ENCODE results near the gene FGFR3.

DNA sequence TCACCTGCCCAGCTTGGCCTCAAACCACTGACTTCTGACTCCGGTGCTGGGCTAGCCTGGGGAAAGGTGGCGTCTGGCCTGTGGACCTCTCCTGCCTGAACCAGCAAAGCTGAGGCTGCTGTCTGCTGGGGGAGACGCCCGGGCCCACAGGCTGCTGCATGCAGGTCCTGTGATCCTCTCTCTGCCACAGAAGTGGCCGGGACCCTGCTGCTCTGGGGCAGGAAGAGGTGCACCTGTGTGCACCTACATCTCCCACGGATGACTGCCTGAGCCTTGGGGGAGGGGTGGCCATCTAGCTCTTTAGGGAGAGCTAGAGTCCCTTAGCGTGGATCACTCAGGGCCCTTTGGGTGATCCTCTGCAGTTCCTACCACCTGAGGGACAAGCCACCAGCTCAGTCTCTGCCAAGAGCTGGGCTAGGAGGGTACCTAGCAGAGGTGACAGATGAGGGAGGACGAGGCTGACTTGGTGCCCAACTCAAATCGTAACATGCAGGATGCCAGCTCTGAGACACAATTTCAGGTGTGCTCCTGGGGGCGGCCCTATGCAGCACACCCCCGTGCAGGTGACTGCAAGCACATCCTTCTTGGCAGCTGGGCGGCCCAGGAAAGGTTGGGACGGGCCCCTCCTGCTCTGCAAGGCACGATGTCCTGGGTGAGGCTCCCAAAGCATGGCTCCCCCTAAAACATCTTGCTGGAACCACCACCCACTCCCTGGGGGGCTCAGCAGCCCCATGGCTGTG is 40.4 kb downstream of the FGFR3 start:
- TF ChIP-seq, protein P1, sequence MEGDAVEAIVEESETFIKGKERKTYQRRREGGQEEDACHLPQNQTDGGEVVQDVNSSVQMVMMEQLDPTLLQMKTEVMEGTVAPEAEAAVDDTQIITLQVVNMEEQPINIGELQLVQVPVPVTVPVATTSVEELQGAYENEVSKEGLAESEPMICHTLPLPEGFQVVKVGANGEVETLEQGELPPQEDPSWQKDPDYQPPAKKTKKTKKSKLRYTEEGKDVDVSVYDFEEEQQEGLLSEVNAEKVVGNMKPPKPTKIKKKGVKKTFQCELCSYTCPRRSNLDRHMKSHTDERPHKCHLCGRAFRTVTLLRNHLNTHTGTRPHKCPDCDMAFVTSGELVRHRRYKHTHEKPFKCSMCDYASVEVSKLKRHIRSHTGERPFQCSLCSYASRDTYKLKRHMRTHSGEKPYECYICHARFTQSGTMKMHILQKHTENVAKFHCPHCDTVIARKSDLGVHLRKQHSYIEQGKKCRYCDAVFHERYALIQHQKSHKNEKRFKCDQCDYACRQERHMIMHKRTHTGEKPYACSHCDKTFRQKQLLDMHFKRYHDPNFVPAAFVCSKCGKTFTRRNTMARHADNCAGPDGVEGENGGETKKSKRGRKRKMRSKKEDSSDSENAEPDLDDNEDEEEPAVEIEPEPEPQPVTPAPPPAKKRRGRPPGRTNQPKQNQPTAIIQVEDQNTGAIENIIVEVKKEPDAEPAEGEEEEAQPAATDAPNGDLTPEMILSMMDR (conservative IDR thresholded peaks at IDR 0.05; ENCODE audit: low read length), result no peak
- no peak for TF ChIP-seq EZH2phosphoT487 (IDR thresholded peaks at IDR 0.05; ENCODE audit: borderline replicate concordance, low read depth, low read length)

Measured in OCI-LY7 (cell line).